ENCODE data around the gene PODXL2. TPM values are rescaled to one million over a fixed set of nuclear protein-coding genes. Genes with fewer than 3 reads are reported as not detected.

The PODXL2 gene
- total RNA-seq, 1 experiment from 2014 or later, result 5.7 TPM

DNA sequence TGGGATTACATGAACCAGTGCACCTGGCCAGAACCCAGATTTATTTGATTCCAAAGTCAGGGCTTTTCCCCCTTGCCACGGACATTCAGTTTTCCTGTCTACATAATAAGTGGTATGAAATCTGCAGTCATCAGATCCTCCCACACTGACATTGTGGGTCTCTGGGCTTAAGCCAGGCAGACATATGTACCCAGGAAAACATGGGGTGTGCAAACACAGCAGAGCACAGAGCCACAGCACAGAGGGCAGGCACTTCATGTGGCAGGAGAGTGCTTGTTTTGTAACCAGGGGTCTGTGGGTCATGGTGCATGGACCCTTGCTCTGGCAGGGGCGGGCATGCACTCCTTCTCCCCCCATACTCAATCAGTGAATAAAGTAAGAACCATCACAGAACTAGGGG, 37.7 kb downstream of the PODXL2 start:
- Histone ChIP-seq H3K79me2 (ENCODE audit: insufficient read depth, low read length) (no peaks in the 10 kb centered on the region), H3K9ac (ENCODE audit: low read length) (no peak overlapping the region), H3K4me3 (replicated peaks in 1 of 2; ENCODE audit: low read depth in 1 of 2, low read length in 2 of 2) (no peak overlapping the region), H2AFZ (ENCODE audit: low read depth, low read length, poor library complexity, severe bottlenecking) (no peak overlapping the region), H4K20me1 (ENCODE audit: insufficient read depth) (no peaks in the 10 kb centered on the region), H3K4me2 (ENCODE audit: low read length) (no peak overlapping the region), H3K36me3 (ENCODE audit: control insufficient read depth in 1 of 2, insufficient read depth in 2 of 2, low read length in 2 of 2) (no peaks in the 10 kb centered on the region), H3K27me3 (ENCODE audit: insufficient read depth, low read length) (no peaks in the 10 kb centered on the region), H3K9me2 (ENCODE audit: insufficient read depth) (no peaks in the 10 kb centered on the region), H3K27ac (ENCODE audit: low read depth, low read length) (no peak overlapping the region), H3K4me1 (ENCODE audit: control insufficient read depth in 1 of 2, insufficient read depth in 2 of 2, low read length in 2 of 2) (peaks cover 0 to 4% of the 10 kb centered on the region in 2 experiments; a peak in 1 of 4 replicates), H3K9me3 (ENCODE audit: control insufficient read depth in 1 of 2, insufficient read depth in 1 of 2, low read depth in 1 of 2, low read length in 2 of 2) (no peaks in the 10 kb centered on the region)
- intact Hi-C loops (cut with micrococcal nuclease), result no loop called here
- no peak for DNase-seq (ENCODE audit: low read depth, low spot score)
- RAD21 ChIA-PET (ENCODE audit: low non-redundant PET in 1 of 2, low total read pairs in 2 of 2, uncharacterized antibody in 2 of 2, unreplicated experiment in 2 of 2), result no interaction called here
- BruUV-seq (replicated peaks), result no TSS peak
- POLR2A ChIA-PET, result no interaction called here
- CTCF ChIA-PET, result no interaction called here
- TF ChIP-seq, protein P1, sequence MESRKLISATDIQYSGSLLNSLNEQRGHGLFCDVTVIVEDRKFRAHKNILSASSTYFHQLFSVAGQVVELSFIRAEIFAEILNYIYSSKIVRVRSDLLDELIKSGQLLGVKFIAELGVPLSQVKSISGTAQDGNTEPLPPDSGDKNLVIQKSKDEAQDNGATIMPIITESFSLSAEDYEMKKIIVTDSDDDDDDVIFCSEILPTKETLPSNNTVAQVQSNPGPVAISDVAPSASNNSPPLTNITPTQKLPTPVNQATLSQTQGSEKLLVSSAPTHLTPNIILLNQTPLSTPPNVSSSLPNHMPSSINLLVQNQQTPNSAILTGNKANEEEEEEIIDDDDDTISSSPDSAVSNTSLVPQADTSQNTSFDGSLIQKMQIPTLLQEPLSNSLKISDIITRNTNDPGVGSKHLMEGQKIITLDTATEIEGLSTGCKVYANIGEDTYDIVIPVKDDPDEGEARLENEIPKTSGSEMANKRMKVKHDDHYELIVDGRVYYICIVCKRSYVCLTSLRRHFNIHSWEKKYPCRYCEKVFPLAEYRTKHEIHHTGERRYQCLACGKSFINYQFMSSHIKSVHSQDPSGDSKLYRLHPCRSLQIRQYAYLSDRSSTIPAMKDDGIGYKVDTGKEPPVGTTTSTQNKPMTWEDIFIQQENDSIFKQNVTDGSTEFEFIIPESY (IDR thresholded peaks at IDR 0.05; ENCODE audit: extremely low read depth, insufficient replicate concordance, low read length), result no peak
- no peak for ATAC-seq

DNA sequence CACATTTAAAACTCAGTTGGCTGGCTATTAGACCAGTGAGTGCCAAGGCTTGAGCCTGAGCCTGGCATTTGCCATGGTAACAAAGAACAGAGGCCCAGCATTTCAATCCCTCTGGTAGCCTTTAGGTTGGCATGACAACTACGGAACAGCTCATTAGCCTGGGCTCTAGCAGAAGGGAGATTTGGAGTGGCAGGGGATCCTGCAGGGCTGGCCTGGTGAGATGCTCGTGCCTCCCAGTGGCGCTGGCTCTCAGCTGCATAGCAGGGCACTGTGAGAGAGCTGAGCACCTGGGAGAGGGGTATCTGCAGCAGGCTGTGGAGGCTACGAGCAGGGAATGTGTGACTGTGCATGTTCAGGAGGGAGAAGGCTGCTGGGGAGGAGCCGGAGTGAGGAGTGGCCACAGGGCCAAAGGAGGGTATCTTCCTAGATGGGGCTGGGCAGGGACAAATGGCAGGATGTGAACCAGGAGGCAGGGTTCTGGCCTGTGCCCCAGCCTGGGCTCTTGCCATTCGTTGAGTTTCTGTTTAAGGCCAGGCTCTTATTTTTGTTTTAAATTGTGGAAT, 38.2 kb downstream of the PODXL2 start:
- H4K20me1 ChIP-seq (ENCODE audit: insufficient read depth), result no peaks in the 10 kb centered on the region
- no peaks in the 10 kb centered on the region for H3K36me3 ChIP-seq (ENCODE audit: control insufficient read depth in 1 of 2, insufficient read depth in 2 of 2, low read length in 2 of 2)
- H3K27me3 ChIP-seq (ENCODE audit: insufficient read depth, low read length), result no peaks in the 10 kb centered on the region
- H3K9me3 ChIP-seq (ENCODE audit: control insufficient read depth in 1 of 2, insufficient read depth in 1 of 2, low read depth in 1 of 2, low read length in 2 of 2), result no peaks in the 10 kb centered on the region
- H3K79me2 ChIP-seq (ENCODE audit: insufficient read depth, low read length), result no peaks in the 10 kb centered on the region
- ChIA-PET CTCF (no interaction called here), RAD21 (ENCODE audit: low non-redundant PET in 1 of 2, low total read pairs in 2 of 2, uncharacterized antibody in 2 of 2, unreplicated experiment in 2 of 2) (no interaction called here), POLR2A (no interaction called here)
- no peak overlapping the region for H3K27ac ChIP-seq (ENCODE audit: low read depth, low read length)
- DNase-seq (ENCODE audit: low read depth, low spot score), result no peak
- no peak overlapping the region for H3K9ac ChIP-seq (ENCODE audit: low read length)
- intact Hi-C loops (cut with micrococcal nuclease), result no loop called here
- no peak overlapping the region for H3K4me3 ChIP-seq (replicated peaks in 1 of 2; ENCODE audit: low read depth in 1 of 2, low read length in 2 of 2)
- H3K9me2 ChIP-seq (ENCODE audit: insufficient read depth), result no peaks in the 10 kb centered on the region
- no TSS peak for BruUV-seq (replicated peaks)
- H3K4me2 ChIP-seq (ENCODE audit: low read length), result no peak overlapping the region
- no peak for ATAC-seq
- peaks cover 0 to 9% of the 10 kb centered on the region in 2 experiments; a peak in 1 of 4 replicates for H3K4me1 ChIP-seq (ENCODE audit: control insufficient read depth in 1 of 2, insufficient read depth in 2 of 2, low read length in 2 of 2)
- no peak overlapping the region for H2AFZ ChIP-seq (ENCODE audit: low read depth, low read length, poor library complexity, severe bottlenecking)
- no peak for TF ChIP-seq POLR2A (IDR thresholded peaks at IDR 0.05; ENCODE audit: borderline replicate concordance, extremely low read depth, insufficient read depth, insufficient read length)
- TF ChIP-seq EZH2 (IDR thresholded peaks at IDR 0.05), result no peak
- TF ChIP-seq ZNF274 (IDR thresholded peaks at IDR 0.05; ENCODE audit: low read depth, low read length), result no peak
- TF ChIP-seq EGR1 (IDR thresholded peaks at IDR 0.05; ENCODE audit: low read depth), result no peak
- no peak for TF ChIP-seq CEBPB (IDR thresholded peaks at IDR 0.05; ENCODE audit: low read depth)
- no peak for TF ChIP-seq TCF7L2 (IDR thresholded peaks at IDR 0.05; ENCODE audit: borderline replicate concordance, extremely low read depth, insufficient read depth, insufficient read length)
- TF ChIP-seq, protein P2, sequence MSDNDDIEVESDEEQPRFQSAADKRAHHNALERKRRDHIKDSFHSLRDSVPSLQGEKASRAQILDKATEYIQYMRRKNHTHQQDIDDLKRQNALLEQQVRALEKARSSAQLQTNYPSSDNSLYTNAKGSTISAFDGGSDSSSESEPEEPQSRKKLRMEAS (IDR thresholded peaks at IDR 0.05), result no peak
- TF ChIP-seq, protein P1 (IDR thresholded peaks at IDR 0.05; ENCODE audit: extremely low read depth, insufficient replicate concordance, low read length), result no peak
- no peak for TF ChIP-seq ELF1 (IDR thresholded peaks at IDR 0.05; ENCODE audit: borderline replicate concordance, low read depth)
- no peak for TF ChIP-seq RAD21 (IDR thresholded peaks at IDR 0.05; ENCODE audit: low read depth)
- TF ChIP-seq SRF (IDR thresholded peaks at IDR 0.05; ENCODE audit: low read depth), result no peak
- no peak for TF ChIP-seq ZFX (IDR thresholded peaks at IDR 0.05)
- TF ChIP-seq, protein P3, sequence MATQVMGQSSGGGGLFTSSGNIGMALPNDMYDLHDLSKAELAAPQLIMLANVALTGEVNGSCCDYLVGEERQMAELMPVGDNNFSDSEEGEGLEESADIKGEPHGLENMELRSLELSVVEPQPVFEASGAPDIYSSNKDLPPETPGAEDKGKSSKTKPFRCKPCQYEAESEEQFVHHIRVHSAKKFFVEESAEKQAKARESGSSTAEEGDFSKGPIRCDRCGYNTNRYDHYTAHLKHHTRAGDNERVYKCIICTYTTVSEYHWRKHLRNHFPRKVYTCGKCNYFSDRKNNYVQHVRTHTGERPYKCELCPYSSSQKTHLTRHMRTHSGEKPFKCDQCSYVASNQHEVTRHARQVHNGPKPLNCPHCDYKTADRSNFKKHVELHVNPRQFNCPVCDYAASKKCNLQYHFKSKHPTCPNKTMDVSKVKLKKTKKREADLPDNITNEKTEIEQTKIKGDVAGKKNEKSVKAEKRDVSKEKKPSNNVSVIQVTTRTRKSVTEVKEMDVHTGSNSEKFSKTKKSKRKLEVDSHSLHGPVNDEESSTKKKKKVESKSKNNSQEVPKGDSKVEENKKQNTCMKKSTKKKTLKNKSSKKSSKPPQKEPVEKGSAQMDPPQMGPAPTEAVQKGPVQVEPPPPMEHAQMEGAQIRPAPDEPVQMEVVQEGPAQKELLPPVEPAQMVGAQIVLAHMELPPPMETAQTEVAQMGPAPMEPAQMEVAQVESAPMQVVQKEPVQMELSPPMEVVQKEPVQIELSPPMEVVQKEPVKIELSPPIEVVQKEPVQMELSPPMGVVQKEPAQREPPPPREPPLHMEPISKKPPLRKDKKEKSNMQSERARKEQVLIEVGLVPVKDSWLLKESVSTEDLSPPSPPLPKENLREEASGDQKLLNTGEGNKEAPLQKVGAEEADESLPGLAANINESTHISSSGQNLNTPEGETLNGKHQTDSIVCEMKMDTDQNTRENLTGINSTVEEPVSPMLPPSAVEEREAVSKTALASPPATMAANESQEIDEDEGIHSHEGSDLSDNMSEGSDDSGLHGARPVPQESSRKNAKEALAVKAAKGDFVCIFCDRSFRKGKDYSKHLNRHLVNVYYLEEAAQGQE (IDR thresholded peaks at IDR 0.05; ENCODE audit: low read depth), result no peak
